Measurements from ENCODE around the gene KCTD5.

The KCTD5 gene

DNA sequence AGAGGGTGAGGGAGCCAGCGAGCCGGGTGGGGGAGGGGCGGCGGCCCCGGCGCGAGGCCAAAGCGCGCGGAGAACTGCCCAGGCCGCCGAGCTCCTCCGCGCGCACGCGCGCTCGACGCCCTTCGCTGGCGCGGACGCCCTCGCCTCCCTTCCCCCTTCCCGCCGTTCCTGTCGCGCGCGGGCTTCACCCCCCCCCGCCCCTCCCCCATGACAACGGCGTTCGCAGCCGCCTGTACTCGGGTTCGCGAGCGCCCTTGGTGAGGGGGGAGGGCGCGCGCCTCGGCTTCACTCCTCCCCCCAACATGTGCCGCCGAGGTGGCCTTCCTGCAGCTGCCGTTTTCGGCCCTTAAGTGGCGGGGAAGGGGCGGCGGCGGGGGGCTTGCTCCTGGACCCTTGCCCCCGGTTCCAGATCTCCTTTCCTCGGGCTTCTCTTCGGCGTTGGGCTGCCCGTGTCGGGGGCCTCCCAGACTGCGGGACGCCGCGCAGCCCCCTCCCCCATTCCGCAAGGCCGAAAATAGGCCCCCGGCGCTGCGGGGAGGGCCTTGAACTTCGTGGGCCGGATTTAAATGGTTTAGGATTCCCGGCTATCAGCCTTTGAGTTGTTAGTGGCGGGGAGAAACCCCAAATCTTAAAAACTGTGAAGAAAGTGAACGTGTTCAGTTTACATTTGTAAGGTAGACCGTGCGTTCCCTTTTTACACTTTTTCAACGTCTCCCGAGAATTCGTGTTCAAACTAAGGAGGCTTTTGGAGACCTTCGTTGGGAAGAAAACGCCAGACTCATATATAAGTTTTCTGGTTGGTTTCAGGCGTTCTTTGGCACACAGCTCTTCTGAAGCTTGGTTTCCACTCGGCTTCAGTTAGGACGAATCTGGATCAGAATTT is 70.8 kb downstream of the KCTD5 start:
- DNase-seq = peak; percentile 70

- no peak for DNase-seq
Measured at GRCh38 chr16:2753733-2754020, 71.4 kb downstream of the KCTD5 start.

DNA sequence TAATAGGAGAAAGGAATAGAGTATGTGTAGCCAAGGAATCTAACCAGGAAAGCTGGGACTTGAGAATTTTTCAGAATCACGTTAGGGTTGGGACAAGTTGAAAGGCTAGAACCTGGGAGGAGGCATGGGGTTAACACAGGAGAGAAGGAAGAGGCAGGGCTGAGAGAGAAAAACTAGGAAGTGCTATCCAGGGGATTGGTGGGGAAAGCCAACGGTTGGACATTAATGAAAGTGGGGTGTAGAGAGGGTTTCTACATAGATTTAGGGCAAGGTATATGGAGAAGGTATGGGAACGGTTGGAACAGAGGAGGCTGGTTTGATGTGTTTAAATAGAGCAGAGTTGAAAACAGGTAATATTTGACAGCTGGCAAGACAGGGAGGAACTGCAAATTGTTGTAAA is 72.8 kb downstream of the KCTD5 start:
- DNase-seq = no peak

DNA sequence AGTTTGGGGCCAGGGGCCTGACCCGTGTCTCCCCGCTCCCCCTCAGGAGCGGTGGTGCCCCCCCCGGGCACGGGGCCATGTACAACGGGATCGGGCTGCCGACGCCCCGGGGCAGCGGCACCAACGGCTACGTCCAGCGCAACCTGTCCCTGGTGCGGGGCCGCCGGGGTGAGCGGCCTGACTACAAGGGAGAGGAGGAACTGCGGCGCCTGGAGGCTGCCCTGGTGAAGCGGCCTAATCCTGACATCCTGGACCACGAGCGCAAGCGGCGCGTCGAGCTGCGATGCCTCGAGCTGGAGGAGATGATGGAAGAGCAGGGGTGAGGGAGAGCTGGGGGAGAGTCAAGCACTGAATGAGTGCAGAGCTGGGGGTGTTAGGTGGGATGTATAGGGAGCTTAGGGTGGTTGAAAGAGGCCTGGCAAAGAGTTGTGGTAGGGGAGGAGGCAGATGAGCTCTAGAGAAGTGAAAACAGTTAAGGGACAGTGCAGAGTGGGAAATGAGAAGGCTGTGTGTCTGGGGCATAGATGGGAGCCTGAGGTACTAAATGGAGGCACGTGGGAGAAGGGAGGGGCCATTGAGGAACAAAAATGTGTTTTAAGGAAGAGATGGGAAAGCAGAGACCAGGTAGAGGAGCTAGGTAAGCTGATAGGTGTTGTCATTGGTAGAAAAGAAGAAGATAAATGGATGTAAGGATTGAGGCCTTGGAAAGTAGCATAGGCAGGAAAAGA is 74.1 kb downstream of the KCTD5 start:
- no peak for DNase-seq

DNA sequence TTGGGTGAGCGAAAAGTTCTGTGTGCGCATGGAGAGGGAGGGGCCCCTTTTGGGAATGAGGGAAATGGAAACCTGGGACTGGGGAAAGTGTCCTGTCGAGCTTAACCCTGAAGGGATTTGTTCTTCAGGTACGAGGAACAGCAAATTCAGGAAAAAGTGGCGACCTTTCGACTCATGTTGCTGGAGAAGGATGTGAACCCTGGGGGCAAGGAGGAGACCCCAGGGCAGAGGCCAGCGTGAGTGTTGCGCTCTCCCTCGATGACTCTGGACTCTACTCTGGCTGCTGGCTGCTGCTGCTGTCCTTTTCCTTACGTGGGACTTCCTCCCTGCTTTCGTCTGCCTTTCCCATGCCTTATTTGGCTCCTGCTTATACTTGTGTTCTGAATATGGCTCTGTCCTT is 75.0 kb downstream of the KCTD5 start:
- DNase-seq = no peak

Measured in CD4-positive, alpha-beta T cell treated with Interleukin-6 for 4 hours (primary cell).